Lower leg skin (tissue), 3 donors: Measurements from ENCODE around the gene MYH9.

Experiments
- POLR2A ChIP-seq, 2 donors: fragments of 450-650 bp; IDR thresholded peaks; one replicate each; pipeline ENCODE4 v1.6.1; 2016 to 2017; ENCODE audit warnings: antibody characterized with exemption in 2 of 2, mild to moderate bottlenecking in 1 of 2, moderate library complexity in 1 of 2
- TF ChIP-seq, protein P1 (sequence below), 3 donors: fragments of 450-650 bp; IDR thresholded peaks; one replicate each; pipeline ENCODE4 v1.5.1; 2016; ENCODE audit warnings: antibody characterized with exemption in 3 of 3, mild to moderate bottlenecking in 3 of 3, moderate library complexity in 2 of 3

DNA sequence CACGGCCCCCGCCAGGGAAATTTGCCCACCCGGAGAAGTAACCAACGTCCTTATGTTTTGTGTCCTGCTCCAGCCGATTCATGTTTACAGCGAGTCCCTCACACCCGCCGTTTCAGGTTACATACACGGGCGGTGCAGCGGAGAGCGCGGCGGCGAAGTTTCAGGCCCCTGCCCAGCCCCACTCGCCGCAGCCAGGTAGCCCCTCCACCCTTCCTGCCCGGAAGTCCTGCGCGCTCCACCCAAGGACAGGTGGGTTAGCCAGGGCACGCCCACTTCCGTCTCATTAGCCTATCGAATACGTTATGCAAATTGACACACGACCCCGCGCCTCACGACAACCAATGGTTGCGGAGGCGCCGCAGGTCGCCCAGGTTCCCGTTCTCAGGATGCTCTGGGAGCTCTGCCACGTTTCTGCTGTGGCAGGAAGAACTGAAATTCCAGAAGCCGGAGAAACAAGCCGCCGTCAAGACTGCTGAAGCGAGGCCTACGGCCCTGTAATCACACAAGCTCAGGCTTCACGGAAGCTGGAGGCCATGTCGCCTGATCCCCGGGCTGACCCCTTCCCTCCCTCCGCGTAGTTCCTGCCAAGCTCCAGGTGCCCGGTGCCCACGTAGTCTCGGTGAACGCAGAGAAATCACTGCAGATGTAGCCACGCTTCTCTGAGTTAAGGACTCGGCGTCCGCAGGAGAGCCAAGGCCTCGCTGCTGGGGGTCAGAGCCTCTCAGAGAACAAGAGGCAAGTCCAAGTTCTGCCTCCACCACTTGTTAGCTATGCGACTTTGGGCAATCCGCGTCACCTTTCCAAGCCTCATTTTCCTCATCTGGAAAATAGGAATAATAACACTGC, 22.4 kb upstream of the MYH9 start:
- TF ChIP-seq, protein P1, sequence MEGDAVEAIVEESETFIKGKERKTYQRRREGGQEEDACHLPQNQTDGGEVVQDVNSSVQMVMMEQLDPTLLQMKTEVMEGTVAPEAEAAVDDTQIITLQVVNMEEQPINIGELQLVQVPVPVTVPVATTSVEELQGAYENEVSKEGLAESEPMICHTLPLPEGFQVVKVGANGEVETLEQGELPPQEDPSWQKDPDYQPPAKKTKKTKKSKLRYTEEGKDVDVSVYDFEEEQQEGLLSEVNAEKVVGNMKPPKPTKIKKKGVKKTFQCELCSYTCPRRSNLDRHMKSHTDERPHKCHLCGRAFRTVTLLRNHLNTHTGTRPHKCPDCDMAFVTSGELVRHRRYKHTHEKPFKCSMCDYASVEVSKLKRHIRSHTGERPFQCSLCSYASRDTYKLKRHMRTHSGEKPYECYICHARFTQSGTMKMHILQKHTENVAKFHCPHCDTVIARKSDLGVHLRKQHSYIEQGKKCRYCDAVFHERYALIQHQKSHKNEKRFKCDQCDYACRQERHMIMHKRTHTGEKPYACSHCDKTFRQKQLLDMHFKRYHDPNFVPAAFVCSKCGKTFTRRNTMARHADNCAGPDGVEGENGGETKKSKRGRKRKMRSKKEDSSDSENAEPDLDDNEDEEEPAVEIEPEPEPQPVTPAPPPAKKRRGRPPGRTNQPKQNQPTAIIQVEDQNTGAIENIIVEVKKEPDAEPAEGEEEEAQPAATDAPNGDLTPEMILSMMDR (IDR thresholded peaks at IDR 0.05), result peak in 1 of 3 donors; percentile 21
- TF ChIP-seq POLR2A (IDR thresholded peaks at IDR 0.05), result no peak
